DMS114 treated with DMSO at 0.1 percent for 48 hours (cell line): ENCODE data around the gene RBMS3.
"Not testable (repeated sequence)": the region's sequence is repeated elsewhere in the genome, so short reads cannot be mapped to it uniquely, and the experiment has no call there.

Experiments used
- DNase-seq: peaks from one replicate; lab custom pipeline; 2025; ENCODE audit not compliant: unreplicated experiment; lab: John Stamatoyannopoulos, UW

The RBMS3 gene

GRCh38 chr3:29759411-29760225 is 478.7 kb downstream of the RBMS3 start:
- DNase-seq = no peak

DNA sequence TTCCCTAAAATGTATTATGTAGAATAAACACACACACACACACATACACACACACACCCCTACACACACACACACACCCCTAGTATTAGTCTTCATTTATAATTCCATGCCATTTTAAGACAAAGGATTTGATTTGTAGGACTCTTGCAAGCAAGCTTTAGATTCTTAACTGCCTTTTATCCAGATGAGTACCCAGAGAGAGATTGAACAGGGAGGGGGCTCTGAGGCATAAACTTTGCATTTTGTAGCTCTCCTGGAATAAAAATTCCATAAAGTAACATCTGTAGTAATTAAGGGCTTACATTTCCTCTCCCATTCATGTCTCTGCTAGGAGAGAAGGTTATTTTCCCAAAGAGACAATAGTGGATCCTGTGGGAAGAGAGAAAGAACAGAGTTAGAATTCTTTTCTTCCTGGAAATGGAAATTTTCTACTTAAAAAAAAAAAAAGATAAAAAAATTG is 479.4 kb downstream of the RBMS3 start:
- no peak for DNase-seq

DNA sequence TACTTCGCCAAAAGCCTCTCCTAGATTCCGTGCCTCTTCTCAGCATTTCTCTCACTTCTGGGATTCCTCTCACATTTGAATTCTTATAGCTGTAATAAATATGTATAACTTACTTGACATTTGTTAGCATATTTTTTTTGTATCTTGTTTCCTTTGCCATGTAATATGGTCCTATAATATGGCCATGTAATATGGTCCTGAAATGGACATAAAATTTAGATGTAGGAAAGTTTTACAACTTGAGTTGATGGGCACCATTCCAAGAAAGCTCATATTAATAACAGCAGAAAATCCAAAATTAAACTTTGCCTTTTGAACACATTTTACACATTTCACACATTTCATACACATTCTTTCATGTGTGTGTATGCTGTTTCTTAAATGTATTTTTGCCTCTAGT is 480.6 kb downstream of the RBMS3 start:
- DNase-seq = no peak

DNA sequence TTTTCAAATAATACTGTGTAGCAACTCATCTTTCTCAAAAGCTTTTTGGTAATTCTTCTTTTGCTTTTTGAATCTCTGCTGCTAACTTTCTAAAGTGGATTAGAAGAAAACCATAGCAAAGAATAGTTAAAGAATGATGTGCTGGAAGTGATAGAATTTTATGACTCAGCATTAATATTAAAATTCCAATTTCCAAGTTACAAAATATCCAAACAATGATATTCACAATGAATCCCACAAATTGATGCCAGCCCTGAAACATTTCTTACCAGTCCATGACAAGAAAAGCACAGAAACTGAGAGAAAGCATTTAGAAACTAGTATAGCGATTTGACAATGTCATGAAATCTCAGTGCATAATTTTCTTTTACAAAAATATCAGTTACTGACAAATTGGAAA is 482.2 kb downstream of the RBMS3 start:
- no peak for DNase-seq

- DNase-seq = no peak
Measured at GRCh38 chr3:29764041-29764440, 483.2 kb downstream of the RBMS3 start.

DNA sequence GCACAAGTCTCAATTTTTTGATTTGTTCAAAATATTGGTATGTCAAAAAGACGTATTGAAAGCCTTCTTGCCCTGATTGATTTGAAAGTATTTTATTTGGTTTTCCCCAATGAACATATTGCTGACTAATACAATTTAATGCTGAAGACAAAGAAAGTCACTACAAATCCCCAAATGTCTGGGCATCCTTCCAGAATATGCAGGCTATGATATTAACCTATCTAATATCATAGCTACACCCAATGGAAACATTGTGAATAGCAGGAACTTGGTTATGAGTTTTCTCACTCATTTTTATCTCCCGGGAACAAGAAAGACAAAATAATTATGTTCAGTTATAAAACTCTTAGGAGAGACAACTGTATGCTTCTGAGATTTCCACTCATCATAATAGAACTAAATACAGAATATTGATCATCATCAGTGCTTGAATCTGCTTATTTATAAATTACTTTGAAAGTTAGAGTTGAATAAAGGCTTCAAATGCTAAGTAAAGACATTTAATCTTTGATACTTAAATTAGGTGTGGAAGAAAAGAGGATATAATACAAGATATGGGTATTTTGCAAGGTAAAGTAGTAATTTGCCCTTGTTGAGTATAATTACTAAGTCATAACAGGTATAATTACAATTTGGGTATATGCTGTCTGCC is 483.9 kb downstream of the RBMS3 start:
- no peak for DNase-seq

DNA sequence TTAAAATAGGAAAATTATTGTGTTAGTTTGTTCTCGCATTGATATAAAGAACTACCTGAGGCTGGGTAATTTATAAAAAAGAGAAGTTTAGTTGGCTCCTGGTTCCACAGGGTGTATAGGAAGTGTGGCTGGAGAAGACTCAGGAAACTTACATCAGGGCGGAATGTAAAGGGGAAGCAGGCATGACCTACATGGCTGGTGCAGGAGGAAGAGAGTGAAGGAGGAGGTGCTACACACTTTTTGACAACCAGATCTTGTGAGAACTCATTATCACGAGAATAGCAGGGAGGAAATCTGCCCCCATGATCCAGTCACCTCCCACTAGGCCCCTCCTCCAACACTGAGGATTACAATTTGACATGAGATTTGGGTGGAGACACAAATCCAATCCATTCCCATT is 490.7 kb downstream of the RBMS3 start:
- DNase-seq = no peak

DNA sequence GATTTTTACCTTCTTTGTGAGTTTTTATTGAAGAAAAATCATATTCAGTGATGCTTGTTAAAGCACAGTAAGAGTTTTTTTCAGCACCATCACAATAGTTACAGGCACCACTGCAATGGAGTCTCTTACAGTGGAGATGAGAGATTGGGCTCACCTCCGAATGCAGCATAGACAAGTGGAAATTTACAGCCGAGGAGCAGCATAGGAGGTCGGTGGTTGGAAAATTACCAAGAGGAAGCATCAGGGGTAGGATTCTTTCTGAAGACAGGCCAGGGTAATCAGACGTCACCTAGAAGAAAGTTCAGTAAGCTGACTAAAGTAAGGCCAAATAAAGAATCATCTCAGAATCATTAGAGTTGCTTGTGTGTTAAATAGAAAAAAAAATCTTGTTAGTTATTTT is 491.6 kb downstream of the RBMS3 start:
- DNase-seq = no peak

- DNase-seq = no peak
Measured at GRCh38 chr3:29773481-29773880, 492.6 kb downstream of the RBMS3 start.

DNA sequence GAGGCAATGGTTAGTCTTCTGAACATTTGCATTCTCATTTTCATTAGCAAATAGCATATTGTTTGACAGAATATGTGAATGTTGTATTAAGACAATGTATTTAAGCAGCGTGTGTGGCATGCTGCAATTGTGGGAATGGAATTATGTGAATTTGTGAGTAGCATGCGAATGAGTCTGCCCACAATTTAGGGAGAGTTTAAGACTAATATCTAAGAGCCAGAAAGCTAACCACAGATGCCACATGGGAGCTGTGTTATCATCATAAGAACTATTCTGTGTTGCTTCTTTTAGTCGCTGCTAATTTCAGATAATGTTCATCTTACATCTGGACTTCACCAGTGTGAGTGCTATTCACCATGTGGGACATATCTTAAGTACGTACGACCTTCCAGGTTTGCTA is 494.5 kb downstream of the RBMS3 start:
- no peak for DNase-seq

- DNase-seq = no peak
Measured at GRCh38 chr3:29777869-29778268, 497.0 kb downstream of the RBMS3 start.

- DNase-seq = no peak
Measured at GRCh38 chr3:29789686-29790085, 508.8 kb downstream of the RBMS3 start.

GRCh38 chr3:29796808-29797207 is 515.9 kb downstream of the RBMS3 start:
- no peak for DNase-seq

- DNase-seq = no peak
Measured at GRCh38 chr3:29802057-29802456, 521.2 kb downstream of the RBMS3 start.

- no peak for DNase-seq
Measured at GRCh38 chr3:29804044-29804443, 523.2 kb downstream of the RBMS3 start.

DNA sequence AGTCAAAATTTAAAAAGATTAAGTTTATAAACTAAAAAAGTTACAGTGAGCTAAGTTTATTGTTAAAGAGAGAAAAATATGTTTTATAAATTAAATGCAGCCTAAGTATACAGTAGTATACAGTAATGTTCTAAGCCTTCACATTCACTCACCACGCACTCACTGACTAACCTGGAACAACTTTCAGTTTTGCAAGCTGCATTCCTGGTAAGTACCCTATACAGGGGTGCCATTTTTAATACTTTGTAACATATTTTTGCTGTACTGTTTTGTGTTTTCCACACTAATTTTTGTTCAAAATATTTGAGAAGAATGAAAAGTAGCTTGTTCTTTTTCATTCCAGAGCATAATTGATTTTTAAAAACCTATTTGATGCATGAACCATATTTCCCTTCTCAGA is 524.9 kb downstream of the RBMS3 start:
- DNase-seq = no peak

- DNase-seq = not testable (repeated sequence)
Measured at GRCh38 chr3:29808324-29808723, 527.5 kb downstream of the RBMS3 start.

- no peak for DNase-seq
Measured at GRCh38 chr3:29822071-29822470, 541.2 kb downstream of the RBMS3 start.

GRCh38 chr3:29823233-29823632 is 542.4 kb downstream of the RBMS3 start:
- DNase-seq = no peak

DNA sequence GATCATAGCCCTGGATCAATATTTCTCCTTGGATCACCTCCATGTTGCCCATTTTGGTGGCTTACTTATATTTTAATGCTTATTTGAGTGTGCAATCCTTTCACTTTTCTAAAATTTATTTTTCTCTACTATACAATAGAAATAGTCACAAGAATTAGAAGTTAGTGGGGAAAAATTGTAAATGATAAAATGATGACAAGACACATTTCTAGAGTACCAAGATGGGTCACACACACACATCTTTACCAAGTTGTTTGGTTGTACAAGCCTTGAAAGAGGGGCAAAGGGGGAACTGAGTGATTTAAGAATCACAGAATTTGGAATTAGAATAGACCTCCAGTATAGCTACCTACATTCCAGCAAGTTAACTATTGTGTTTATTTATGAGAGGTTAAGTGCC is 545.8 kb downstream of the RBMS3 start:
- no peak for DNase-seq

DNA sequence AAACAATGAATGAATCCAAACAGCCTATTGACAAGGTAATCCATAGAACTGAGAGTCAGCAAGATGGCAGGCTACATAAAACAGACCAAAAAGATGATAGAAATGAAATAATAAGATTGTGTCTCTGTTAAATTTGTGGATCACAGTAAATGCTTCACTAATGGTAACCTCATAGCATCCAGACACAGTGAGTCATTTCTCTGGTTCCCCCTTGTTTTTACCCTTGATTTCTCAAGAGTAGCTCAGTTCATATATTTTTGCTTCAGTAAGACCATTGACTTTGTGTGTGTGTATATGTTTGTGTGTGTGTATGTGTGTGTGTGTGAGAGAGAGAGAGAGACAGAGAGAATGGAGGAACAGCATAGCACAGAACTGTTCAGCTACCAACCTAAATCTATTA is 546.9 kb downstream of the RBMS3 start:
- no peak for DNase-seq

GRCh38 chr3:29829340-29829739 is 548.5 kb downstream of the RBMS3 start:
- DNase-seq = no peak

DNA sequence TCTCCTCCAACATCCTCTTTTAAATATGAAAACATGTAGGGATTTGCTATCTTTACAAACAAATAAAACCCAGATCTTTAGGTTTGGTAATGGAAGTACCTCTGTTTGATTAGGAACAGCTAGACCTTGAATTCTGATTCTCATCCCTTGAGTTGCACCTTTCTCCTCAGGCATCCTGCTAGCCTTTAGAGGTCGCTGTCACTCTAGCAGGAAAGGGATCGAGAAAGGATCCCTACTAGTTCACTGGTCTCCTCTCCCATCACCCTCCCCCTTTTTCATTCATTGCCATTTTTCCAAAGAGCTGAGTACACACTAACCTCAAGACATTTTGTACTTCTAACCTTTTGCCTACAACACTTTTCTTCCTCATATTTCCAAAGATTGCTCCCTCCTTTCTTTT is 569.8 kb downstream of the RBMS3 start:
- DNase-seq = no peak
